ENCODE data around the gene GPR78. TPM values are rescaled to one million over a fixed set of nuclear protein-coding genes. Genes with fewer than 3 reads are reported as not detected.

The GPR78 gene
- total RNA-seq, 1 experiment from 2014 or later, result 5.7 TPM

- TF ChIP-seq ATF6 (CRISPR knock-in tag; IDR thresholded peaks at IDR 0.05) (no peak), NFYB (CRISPR knock-in tag; conservative IDR thresholded peaks at IDR 0.05; ENCODE audit: low read depth) (no peak), ZNF671 (CRISPR knock-in tag; IDR thresholded peaks at IDR 0.05) (no peak)
Measured at GRCh38 chr4:8540072-8540471, 40.1 kb upstream of the GPR78 start (continued).

- H3K4me1 Mint-ChIP-seq, result peaks cover 8% of the 10 kb centered on the region
- ATAC-seq (no peak), DNase-seq (ENCODE audit: low spot score) (no peak)
- no peak overlapping the region for H3K4me3 Mint-ChIP-seq
- CTCF ChIA-PET, result interaction anchor here (0.5 to 1.0 kb wide), 2 partner anchors 16 to 67 kb away, joined by 4 to 6 read pairs; no protein-coding TSS in a partner anchor
- no peaks in the 10 kb centered on the region; the same call in 1 of the 2 replicates for H3K36me3 Mint-ChIP-seq
- TF ChIP-seq MAX (CRISPR knock-in tag; IDR thresholded peaks at IDR 0.05) (no peak), JUN (CRISPR knock-in tag; IDR thresholded peaks at IDR 0.05) (no peak), SMAD4 (CRISPR knock-in tag; IDR thresholded peaks at IDR 0.05) (no peak), SOX15 (CRISPR knock-in tag; IDR thresholded peaks at IDR 0.05) (no peak), SMAD3 (CRISPR knock-in tag; IDR thresholded peaks at IDR 0.05; ENCODE audit: borderline replicate concordance) (no peak), ESRRA (CRISPR knock-in tag; IDR thresholded peaks at IDR 0.05; ENCODE audit: borderline replicate concordance) (no peak), ELF4 (CRISPR knock-in tag; IDR thresholded peaks at IDR 0.05; ENCODE audit: low read depth) (no peak), ZNF671 (CRISPR knock-in tag; IDR thresholded peaks at IDR 0.05) (no peak), ATF6 (CRISPR knock-in tag; IDR thresholded peaks at IDR 0.05) (no peak), KAT7 (CRISPR knock-in tag; IDR thresholded peaks at IDR 0.05; ENCODE audit: borderline replicate concordance) (no peak), OVOL2 (CRISPR knock-in tag; IDR thresholded peaks at IDR 0.05; ENCODE audit: borderline replicate concordance) (no peak), ATF2 (CRISPR knock-in tag; IDR thresholded peaks at IDR 0.05; ENCODE audit: borderline replicate concordance, low read depth) (no peak)
- H3K9me3 Mint-ChIP-seq, result peaks cover under 1% of the 10 kb centered on the region
- H3K27ac Mint-ChIP-seq, result no peak overlapping the region
- POLR2A ChIA-PET, result no interaction called here
- no peaks in the 10 kb centered on the region; the same call in 1 of the 2 replicates for H3K27me3 Mint-ChIP-seq (ENCODE audit: low read depth)
Measured at GRCh38 chr4:8540586-8540985, 39.6 kb upstream of the GPR78 start.

GRCh38 chr4:8540991-8541390 is 39.2 kb upstream of the GPR78 start:
- H3K4me3 Mint-ChIP-seq, result no peak overlapping the region
- no peaks in the 10 kb centered on the region for H3K9me3 Mint-ChIP-seq
- no peaks in the 10 kb centered on the region; the same call in 1 of the 2 replicates for H3K27me3 Mint-ChIP-seq (ENCODE audit: low read depth)
- no peak overlapping the region for H3K27ac Mint-ChIP-seq
- CTCF ChIA-PET, result interaction anchor here (0.5 to 1.1 kb wide), 4 partner anchors 16 to 75 kb away, joined by 3 to 6 read pairs (median 4); partner anchors contain the start of gene GPR78
- DNase-seq (ENCODE audit: low spot score) (no peak), ATAC-seq (no peak)
- peaks cover 12% of the 10 kb centered on the region for H3K4me1 Mint-ChIP-seq
- POLR2A ChIA-PET, result interaction anchor here (0.6 kb wide), 1 partner anchor 635 kb away, joined by 3 read pairs; no protein-coding TSS in a partner anchor
- H3K36me3 Mint-ChIP-seq, result no peaks in the 10 kb centered on the region; the same call in 1 of the 2 replicates
- TF ChIP-seq PREB (CRISPR knock-in tag; IDR thresholded peaks at IDR 0.05; ENCODE audit: borderline replicate concordance) (no peak), FOXP4 (CRISPR knock-in tag; IDR thresholded peaks at IDR 0.05) (no peak), PRRX2 (CRISPR knock-in tag; IDR thresholded peaks at IDR 0.05) (no peak), ATF6 (CRISPR knock-in tag; IDR thresholded peaks at IDR 0.05) (no peak), SOX15 (CRISPR knock-in tag; IDR thresholded peaks at IDR 0.05) (no peak), ZBTB21 (CRISPR knock-in tag; IDR thresholded peaks at IDR 0.05; ENCODE audit: borderline replicate concordance) (no peak), NR3C1 (CRISPR knock-in tag; conservative IDR thresholded peaks at IDR 0.05; ENCODE audit: low read depth) (no peak)
